Endothelial cell of umbilical vein (primary cell): ENCODE data around the gene NSFL1C. TPM values are rescaled to one million over a fixed set of nuclear protein-coding genes. Genes with fewer than 3 reads are reported as not detected.
A peak's percentile ranks its signal among the peaks of the same experiment; 100 is the strongest.

Source experiments
- BruUV-seq: library from RNA; stranded (reverse); fragments of 400-500 nt; replicated peaks from 2 replicates; lab custom pipeline; 2021; lab: Mats Ljungman, UMichigan
- CTCF ChIA-PET: fragments of 300-600, 350-600 bp; sonication (Branson Sonifier 250); formaldehyde crosslinking; loops from one replicate; lab custom pipeline; 2021; ENCODE audit warnings: antibody characterized with exemption, inconsistent platforms; lab: Charles Lee
- POLR2A ChIA-PET: fragments of 300-600, 350-600 bp; sonication (Branson Sonifier 250); formaldehyde crosslinking; loops from one replicate; lab custom pipeline; 2021; ENCODE audit warnings: antibody characterized with exemption, inconsistent platforms; lab: Charles Lee
- DNase-seq: peaks from one replicate; pipeline ENCODE4 v3.0.0-alpha.2; 2011; ENCODE audit warnings: low read depth, low spot score
- FAIRE-seq: peaks from 2 replicates; lab custom pipeline; 2011; peaks lifted over from hg19 to GRCh38; lab: Jason Lieb, UNC
- H2AFZ ChIP-seq: 2 replicates; pipeline ENCODE4 v1.6.0; 2012; ENCODE audit warnings: low read depth, low read length, control low read depth, inconsistent platforms
- H3K27ac ChIP-seq: 2 replicates; pipeline ENCODE4 v1.5.1; 2011; ENCODE audit warnings: low read depth, mild to moderate bottlenecking, control low read depth, low read length, moderate library complexity; ENCODE audit not compliant: insufficient read depth
- H3K27me3 ChIP-seq, 2 experiments: 2 replicates each; pipeline versions ENCODE4 v1.6.0 to v1.6.1; 2011; ENCODE audit warnings: low read length in 2 of 2, mixed read lengths in 1 of 2; ENCODE audit not compliant: control insufficient read depth in 2 of 2, insufficient read depth in 2 of 2
- H3K36me3 ChIP-seq, 2 experiments: 2 replicates in 1 of 2; 3 replicates in 1 of 2; pipeline ENCODE4 v1.5.1; 2011; ENCODE audit warnings: low read length in 2 of 2, mild to moderate bottlenecking in 1 of 2, moderate library complexity in 1 of 2; ENCODE audit not compliant: control insufficient read depth in 2 of 2, insufficient read depth in 2 of 2; ENCODE audit errors: extremely low read depth in 1 of 2
- H3K4me1 ChIP-seq: 3 replicates; pipeline ENCODE4 v1.5.1; 2011; ENCODE audit warnings: mild to moderate bottlenecking, low read length; ENCODE audit not compliant: control insufficient read depth, insufficient read depth; ENCODE audit errors: extremely low read depth
- H3K4me2 ChIP-seq: 2 replicates; pipeline ENCODE4 v1.6.1; 2011; ENCODE audit warnings: low read length, control low read depth, mixed read lengths; ENCODE audit not compliant: insufficient read depth
- H3K4me3 ChIP-seq, 3 experiments: fragments of 200-600 bp in 1 of 3; sonication (generic), shearing (Covaris generic) in 1 of 3; replicated peaks in 1 of 3; 2 replicates each; pipeline ENCODE4 v1.5.1; 2011 to 2016; ENCODE audit warnings: control low read depth in 3 of 3, low read length in 3 of 3, mild to moderate bottlenecking in 2 of 3, inconsistent platforms in 1 of 3, low read depth in 1 of 3, moderate library complexity in 1 of 3; ENCODE audit not compliant: insufficient read depth in 1 of 3
- H3K79me2 ChIP-seq: 2 replicates; pipeline ENCODE4 v1.6.0; 2012; ENCODE audit warnings: low read length, inconsistent platforms; ENCODE audit not compliant: control insufficient read depth, insufficient read depth
- H3K9ac ChIP-seq: replicated peaks from 2 replicates; pipeline ENCODE3; 2011; ENCODE audit warnings: low read length, control low read depth; ENCODE audit not compliant: insufficient read depth; ENCODE audit errors: extremely low read depth
- H3K9me1 ChIP-seq: replicated peaks from 3 replicates; pipeline ENCODE4 v1.6.0; 2011; ENCODE audit warnings: mild to moderate bottlenecking, low read length; ENCODE audit not compliant: control insufficient read depth, insufficient read depth; ENCODE audit errors: extremely low read depth
- H3K9me3 ChIP-seq: replicated peaks from 2 replicates; pipeline ENCODE4 v1.5.1; 2012; ENCODE audit warnings: low read length, inconsistent platforms; ENCODE audit not compliant: control insufficient read depth, insufficient read depth
- H4K20me1 ChIP-seq: replicated peaks from 2 replicates; pipeline ENCODE3; 2011; ENCODE audit warnings: mild to moderate bottlenecking, low read length; ENCODE audit not compliant: control insufficient read depth, insufficient read depth; ENCODE audit errors: extremely low read depth
- CTCF ChIP-seq, 2 donors: IDR thresholded peaks; 1 replicate in 1 of 2; 2 replicates in 1 of 2; pipeline ENCODE4 v1.5.1; 2011; ENCODE audit warnings: low read length in 2 of 2, mild to moderate bottlenecking in 2 of 2, moderate library complexity in 2 of 2, control low read depth in 1 of 2, inconsistent platforms in 1 of 2, low read depth in 1 of 2; ENCODE audit not compliant: insufficient read depth in 1 of 2; ENCODE audit errors: extremely low read depth in 1 of 2
- EZH2 ChIP-seq: IDR thresholded peaks from 2 replicates; pipeline ENCODE4 v1.6.1; 2012; ENCODE audit warnings: borderline replicate concordance, low read depth, mild to moderate bottlenecking, moderate library complexity, low read length, inconsistent platforms; ENCODE audit not compliant: severe bottlenecking
- FOS ChIP-seq: IDR thresholded peaks from 2 replicates; pipeline ENCODE4 v1.6.1; 2011; ENCODE audit warnings: mild to moderate bottlenecking, low read length, moderate library complexity, borderline replicate concordance; ENCODE audit not compliant: insufficient read depth
- GATA2 ChIP-seq: IDR thresholded peaks from 2 replicates; pipeline ENCODE4 v1.7.0; 2011; ENCODE audit warnings: low read depth, mild to moderate bottlenecking, moderate library complexity, mixed read lengths, low read length; ENCODE audit not compliant: insufficient read length, insufficient read depth
- JUN ChIP-seq: IDR thresholded peaks from 2 replicates; pipeline ENCODE4 v1.6.1; 2011; ENCODE audit warnings: borderline replicate concordance, low read depth; ENCODE audit not compliant: insufficient read length, insufficient read depth
- MYC ChIP-seq: IDR thresholded peaks from one replicate; pipeline ENCODE4 v1.6.1; 2011; ENCODE audit warnings: mild to moderate bottlenecking, low read depth, low read length
- POLR2A ChIP-seq: IDR thresholded peaks from 2 replicates; pipeline ENCODE4 v1.6.1; 2012; ENCODE audit warnings: low read depth, mild to moderate bottlenecking, control low read depth, low read length
- POLR2AphosphoS5 ChIP-seq: IDR thresholded peaks from 2 replicates; pipeline ENCODE4 v1.6.1; 2012; ENCODE audit warnings: low read depth, mild to moderate bottlenecking, control low read depth, low read length, moderate library complexity; ENCODE audit not compliant: insufficient read depth
- dilution Hi-C: fragments of 300-500 bp; cut with MboI; formaldehyde crosslinking; loops from one replicate; pipeline ENCODE4 v1.15.0; 2019; ENCODE audit warnings: low sequenced_read_pairs; ENCODE audit not compliant: extremely low pct_ligation_motif_present
- intact Hi-C: fragments of 100-400 bp; cut with micrococcal nuclease; formaldehyde crosslinking; loops from one replicate; pipeline ENCODE4 v1.10.0; 2022
- polyA plus RNA-seq, 4 experiments: library from polyadenylated mRNA; depleted of rRNA in 3 of 4; stranded (reverse) in 3 of 4; unstranded in 1 of 4; fragments of >200 nt; gene quantifications; 2 replicates each; pipeline versions ENCODE4 v1.2.1 to v1.2.3, GENCODE V29; 2011 to 2012; ENCODE audit warnings: missing spikeins in 1 of 4
- total RNA-seq: library from RNA; stranded (reverse); gene quantifications from 2 replicates; pipeline ENCODE4 v1.2.3, GENCODE V29; 2021
- TF ChIP-seq, protein P1 (sequence below): IDR thresholded peaks from 2 replicates; pipeline ENCODE4 v1.6.1; 2011; ENCODE audit not compliant: insufficient read depth, insufficient read length

The NSFL1C gene
- total and polyA plus RNA-seq, 2 donors (not counting 3 experiments of a cell fraction or from before 2014, with no cell fraction given), result 27.3 to 95.7 TPM

GRCh38 chr20:1427457-1428054, 39.1 kb downstream of the NSFL1C start:
- no peak for TF ChIP-seq GATA2
- TF ChIP-seq CTCF (IDR thresholded peaks at IDR 0.05; ENCODE audit: extremely low read depth in 1 of 2, insufficient read depth in 1 of 2, low read depth in 1 of 2, low read length in 2 of 2), result no peak
- no peak for TF ChIP-seq MYC
- TF ChIP-seq POLR2A, result no peak
- TF ChIP-seq FOS, result no peak
- TF ChIP-seq JUN, result no peak
- TF ChIP-seq, protein P1, sequence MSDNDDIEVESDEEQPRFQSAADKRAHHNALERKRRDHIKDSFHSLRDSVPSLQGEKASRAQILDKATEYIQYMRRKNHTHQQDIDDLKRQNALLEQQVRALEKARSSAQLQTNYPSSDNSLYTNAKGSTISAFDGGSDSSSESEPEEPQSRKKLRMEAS, result no peak
- no peak for TF ChIP-seq EZH2
- TF ChIP-seq POLR2AphosphoS5, result no peak

More at GRCh38 chr20:1427457-1428054, 39.1 kb downstream of the NSFL1C start:
- H3K9me1 ChIP-seq, result no peaks in the 10 kb centered on the region
- H4K20me1 ChIP-seq, result no peaks in the 10 kb centered on the region
- no peak overlapping the region for H2AFZ ChIP-seq
- H3K36me3 ChIP-seq, result no peaks in the 10 kb centered on the region
- no peak overlapping the region for H3K4me3 ChIP-seq
- H3K79me2 ChIP-seq, result no peaks in the 10 kb centered on the region
- no peak overlapping the region for H3K9ac ChIP-seq
- intact Hi-C loops (no loop called here), dilution Hi-C loops (loop anchor here (25.0 kb wide), 1 partner anchor 115 kb away; no protein-coding TSS in a partner anchor)
- BruUV-seq, result no TSS peak
- H3K27me3 ChIP-seq, result no peaks in the 10 kb centered on the region
- ChIA-PET CTCF (interaction anchor here (0.7 to 2.0 kb wide), 4 partner anchors 9 to 38 kb away, joined by 3 to 5 read pairs (median 4); no protein-coding TSS in a partner anchor), POLR2A (no interaction called here)
- no peak for FAIRE-seq
- DNase-seq, result peak; percentile 17
- H3K4me2 ChIP-seq, result no peak overlapping the region
- no peak overlapping the region for H3K27ac ChIP-seq
- no peaks in the 10 kb centered on the region for H3K9me3 ChIP-seq
- no peaks in the 10 kb centered on the region for H3K4me1 ChIP-seq
